H9 (cell line): ENCODE data around the gene SRGAP3. TPM values are rescaled to one million over a fixed set of nuclear protein-coding genes. Genes with fewer than 3 reads are reported as not detected.

Source experiments
- DNase-seq: peaks from one replicate; pipeline ENCODE4 v3.0.0-alpha.2; 2017
- H2AFZ ChIP-seq: one replicate; pipeline ENCODE4 v1.6.1; 2013; ENCODE audit warnings: mild to moderate bottlenecking, low read length, control low read depth, moderate library complexity
- H2AK5ac ChIP-seq: 2 replicates; pipeline ENCODE4 v1.6.1; 2013; ENCODE audit warnings: low read length, control low read depth, mixed read lengths; ENCODE audit not compliant: insufficient read length
- H2BK120ac ChIP-seq: one replicate; pipeline ENCODE4 v1.6.1; 2013; ENCODE audit warnings: low read depth, mild to moderate bottlenecking, low read length, control low read depth, inconsistent platforms; ENCODE audit not compliant: poor library complexity, severe bottlenecking
- H2BK12ac ChIP-seq: 2 replicates; pipeline ENCODE4 v1.6.1; 2013; ENCODE audit warnings: low read length, control low read depth, mixed read lengths, low read depth; ENCODE audit not compliant: insufficient read length
- H2BK15ac ChIP-seq: 2 replicates; pipeline ENCODE4 v1.6.1; 2013; ENCODE audit warnings: low read depth, low read length, control low read depth
- H2BK20ac ChIP-seq: one replicate; pipeline ENCODE4 v1.6.1; 2013; ENCODE audit warnings: low read depth, mild to moderate bottlenecking, low read length, control low read depth, inconsistent platforms; ENCODE audit not compliant: poor library complexity, severe bottlenecking
- H2BK5ac ChIP-seq: 2 replicates; pipeline ENCODE4 v1.6.1; 2013; ENCODE audit warnings: low read length, control low read depth, mixed read lengths; ENCODE audit not compliant: insufficient read length
- H3K14ac ChIP-seq: 2 replicates; pipeline ENCODE4 v1.6.1; 2013; ENCODE audit warnings: low read length, control low read depth; ENCODE audit not compliant: insufficient read depth
- H3K18ac ChIP-seq: 2 replicates; pipeline ENCODE4 v1.6.1; 2013; ENCODE audit warnings: low read depth, mild to moderate bottlenecking, mixed read lengths, low read length, control low read depth; ENCODE audit not compliant: insufficient read length
- H3K23ac ChIP-seq: 2 replicates; pipeline ENCODE4 v1.6.1; 2013; ENCODE audit warnings: low read length, control low read depth, mixed read lengths, low read depth; ENCODE audit not compliant: insufficient read length
- H3K23me2 ChIP-seq: 2 replicates; pipeline ENCODE4 v1.6.1; 2013; ENCODE audit warnings: low read depth, mild to moderate bottlenecking, mixed read lengths, low read length, control low read depth; ENCODE audit not compliant: insufficient read length, poor library complexity, severe bottlenecking
- H3K27ac ChIP-seq: 2 replicates; pipeline ENCODE4 v1.5.1; 2013; ENCODE audit warnings: low read length, control low read depth, mixed read lengths, low read depth; ENCODE audit not compliant: insufficient read length
- H3K27me3 ChIP-seq: 2 replicates; pipeline ENCODE4 v1.6.1; 2013; ENCODE audit warnings: low read length, control low read depth, inconsistent platforms; ENCODE audit not compliant: insufficient read depth
- H3K4ac ChIP-seq: 2 replicates; pipeline ENCODE4 v1.6.1; 2013; ENCODE audit warnings: low read depth, mild to moderate bottlenecking, control low read depth, inconsistent platforms, low read length, moderate library complexity
- H3K4me1 ChIP-seq: 2 replicates; pipeline ENCODE4 v1.6.1; 2013; ENCODE audit warnings: low read length, control low read depth, inconsistent platforms; ENCODE audit not compliant: insufficient read depth
- H3K4me2 ChIP-seq: 2 replicates; pipeline ENCODE4 v1.6.1; 2013; ENCODE audit warnings: low read length, control low read depth, mixed read lengths; ENCODE audit not compliant: insufficient read length, insufficient read depth
- H3K56ac ChIP-seq: 2 replicates; pipeline ENCODE4 v1.6.1; 2013; ENCODE audit warnings: low read depth, mild to moderate bottlenecking, mixed read lengths, low read length, control low read depth; ENCODE audit not compliant: insufficient read length
- H3K79me1 ChIP-seq: 2 replicates; pipeline ENCODE4 v1.6.1; 2013; ENCODE audit warnings: low read depth, mild to moderate bottlenecking, moderate library complexity, low read length, control low read depth, inconsistent platforms; ENCODE audit not compliant: insufficient read depth, poor library complexity, severe bottlenecking
- H3K79me2 ChIP-seq: 2 replicates; pipeline ENCODE4 v1.6.1; 2013; ENCODE audit warnings: low read length, control low read depth, inconsistent platforms; ENCODE audit not compliant: insufficient read depth
- H3K9ac ChIP-seq: 2 replicates; pipeline ENCODE4 v1.6.1; 2013; ENCODE audit warnings: low read length, control low read depth, mixed read lengths; ENCODE audit not compliant: insufficient read length; ENCODE audit errors: extremely low read depth
- H3K9me3 ChIP-seq: one replicate; pipeline ENCODE4 v1.6.1; 2013; ENCODE audit warnings: low read depth, low read length, inconsistent platforms; ENCODE audit not compliant: control insufficient read depth
- H3T11ph ChIP-seq: one replicate; pipeline ENCODE4 v1.6.1; 2013; ENCODE audit warnings: mild to moderate bottlenecking, low read length, control low read depth, inconsistent platforms
- H4K20me1 ChIP-seq: one replicate; pipeline ENCODE4 v1.6.1; 2013; ENCODE audit not compliant: control insufficient read depth, insufficient read length, insufficient read depth
- H4K5ac ChIP-seq: 2 replicates; pipeline ENCODE4 v1.6.1; 2013; ENCODE audit warnings: low read depth, mild to moderate bottlenecking, mixed read lengths, low read length, control low read depth; ENCODE audit not compliant: insufficient read length
- H4K8ac ChIP-seq: replicated peaks from 2 replicates; pipeline ENCODE4 v1.6.1; 2013; ENCODE audit warnings: low read length, control low read depth, mixed read lengths, low read depth; ENCODE audit not compliant: insufficient read length
- H4K91ac ChIP-seq: 2 replicates; pipeline ENCODE4 v1.6.1; 2013; ENCODE audit warnings: low read depth, mild to moderate bottlenecking, moderate library complexity, mixed read lengths, low read length, control low read depth; ENCODE audit not compliant: insufficient read length
- H3K27ac Mint-ChIP-seq, 3 experiments: 2 replicates in 2 of 3; 3 replicates in 1 of 3; pipeline ENCODE4 v1.8.0; 2020 to 2021; ENCODE audit warnings: mixed read lengths in 3 of 3, mild to moderate bottlenecking in 1 of 3, moderate library complexity in 1 of 3
- H3K27me3 Mint-ChIP-seq: 2 replicates; pipeline ENCODE4 v1.8.0; 2021; ENCODE audit warnings: low read depth, mild to moderate bottlenecking, moderate library complexity, mixed read lengths
- H3K36me3 Mint-ChIP-seq, 3 experiments: 2 replicates in 2 of 3; 3 replicates in 1 of 3; pipeline ENCODE4 v1.8.0; 2020 to 2021; ENCODE audit warnings: low read depth in 3 of 3, mixed read lengths in 3 of 3; ENCODE audit not compliant: insufficient read depth in 1 of 3
- H3K4me1 Mint-ChIP-seq, 2 experiments: 2 replicates each; pipeline ENCODE4 v1.8.0; 2020; ENCODE audit warnings: mixed read lengths in 2 of 2
- H3K4me3 Mint-ChIP-seq, 2 experiments: 2 replicates in 1 of 2; 3 replicates in 1 of 2; pipeline ENCODE4 v1.8.0; 2020 to 2021; ENCODE audit warnings: mild to moderate bottlenecking in 2 of 2, mixed read lengths in 2 of 2, moderate library complexity in 1 of 2
- H3K9me3 Mint-ChIP-seq, 2 experiments: 2 replicates in 1 of 2; 3 replicates in 1 of 2; pipeline ENCODE4 v1.8.0; 2020; ENCODE audit warnings: mild to moderate bottlenecking in 2 of 2, mixed read lengths in 2 of 2, moderate library complexity in 1 of 2
- WGBS: extraction: QIAGEN DNeasy Blood & Tissue Kit; methylation state at CpG from one replicate; pipeline ENCODE4 v1.1.7; 2013; ENCODE audit warnings: missing lambda C conversion rate, low lambda C conversion rate, mixed read lengths; ENCODE audit not compliant: insufficient read length; ENCODE audit errors: extremely low coverage; 5-methylcytosine and 5-hydroxymethylcytosine counted together
- total RNA-seq: library from RNA; stranded (reverse); gene quantifications from 2 replicates; pipeline ENCODE4 v1.2.1, GENCODE V29; 2021
- TF ChIP-seq, protein P1 (sequence below): fragments of 200-600 bp; sonication (generic); conservative IDR thresholded peaks from 3 replicates; pipeline ENCODE4 v1.8.0; 2021; ENCODE audit warnings: antibody characterized with exemption, mild to moderate bottlenecking

SRGAP3 gene
- total RNA-seq, 1 experiment from 2014 or later = 3.4 TPM

DNA sequence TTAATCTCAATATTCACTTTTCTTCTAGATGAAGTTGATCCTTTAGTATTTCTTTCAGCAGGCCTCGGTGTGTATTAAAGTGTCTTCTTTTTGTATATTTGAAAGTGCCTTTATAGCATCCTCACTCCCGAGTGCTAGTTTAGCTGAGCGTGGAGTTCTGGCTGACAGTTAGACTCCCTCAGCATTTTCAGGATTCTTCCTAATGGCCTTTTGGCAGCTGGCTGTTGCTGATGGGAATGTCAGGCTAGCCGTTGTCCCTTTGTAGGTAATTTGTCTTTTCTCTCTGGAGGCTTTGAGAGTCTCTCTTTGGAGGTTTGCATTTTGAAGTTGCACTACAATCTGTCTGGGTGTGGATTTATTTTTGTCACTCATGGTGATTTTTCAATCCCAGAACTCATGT is 94.4 kb downstream of the SRGAP3 start:
- no peak overlapping the region for H2AFZ ChIP-seq
- H3K79me2 ChIP-seq = no peaks in the 10 kb centered on the region
- H2AK5ac ChIP-seq = no peak overlapping the region
- no peak overlapping the region for H3K56ac ChIP-seq
- no peak overlapping the region for H3K27ac ChIP-seq
- no peak overlapping the region for H3T11ph ChIP-seq
- H3K79me1 ChIP-seq = no peaks in the 10 kb centered on the region
- no peak overlapping the region for H2BK15ac ChIP-seq
- no peak overlapping the region for H3K18ac ChIP-seq
- DNase-seq = no peak
- no peak overlapping the region for H4K5ac ChIP-seq
- Mint-ChIP-seq H3K4me3 (no peak overlapping the region), H3K27ac (no peak overlapping the region), H3K4me1 (peaks cover 18 to 31% of the 10 kb centered on the region in 2 experiments), H3K9me3 (peaks cover 15 to 16% of the 10 kb centered on the region in 2 experiments), H3K27me3 (peaks cover 11% of the 10 kb centered on the region), H3K36me3 (peaks cover 5 to 16% (median 11%) of the 10 kb centered on the region in 3 experiments; a peak in 6 of 7 replicates)
- H3K14ac ChIP-seq = no peak overlapping the region
- no peak overlapping the region for H3K9ac ChIP-seq
- no peak overlapping the region for H2BK20ac ChIP-seq
- no peak overlapping the region for H2BK120ac ChIP-seq
- H3K23me2 ChIP-seq = no peaks in the 10 kb centered on the region
- no peak overlapping the region for H3K4me2 ChIP-seq
- no peaks in the 10 kb centered on the region for H3K27me3 ChIP-seq
- H3K4me1 ChIP-seq = no peaks in the 10 kb centered on the region
- H4K20me1 ChIP-seq = no peaks in the 10 kb centered on the region
- no peak overlapping the region for H2BK12ac ChIP-seq
- peaks cover 20% of the 10 kb centered on the region for H3K9me3 ChIP-seq
- H3K4ac ChIP-seq = no peak overlapping the region
- H3K23ac ChIP-seq = no peak overlapping the region
- H2BK5ac ChIP-seq = no peak overlapping the region
- H4K8ac ChIP-seq = no peak overlapping the region
- H4K91ac ChIP-seq = no peak overlapping the region
- TF ChIP-seq, protein P1, sequence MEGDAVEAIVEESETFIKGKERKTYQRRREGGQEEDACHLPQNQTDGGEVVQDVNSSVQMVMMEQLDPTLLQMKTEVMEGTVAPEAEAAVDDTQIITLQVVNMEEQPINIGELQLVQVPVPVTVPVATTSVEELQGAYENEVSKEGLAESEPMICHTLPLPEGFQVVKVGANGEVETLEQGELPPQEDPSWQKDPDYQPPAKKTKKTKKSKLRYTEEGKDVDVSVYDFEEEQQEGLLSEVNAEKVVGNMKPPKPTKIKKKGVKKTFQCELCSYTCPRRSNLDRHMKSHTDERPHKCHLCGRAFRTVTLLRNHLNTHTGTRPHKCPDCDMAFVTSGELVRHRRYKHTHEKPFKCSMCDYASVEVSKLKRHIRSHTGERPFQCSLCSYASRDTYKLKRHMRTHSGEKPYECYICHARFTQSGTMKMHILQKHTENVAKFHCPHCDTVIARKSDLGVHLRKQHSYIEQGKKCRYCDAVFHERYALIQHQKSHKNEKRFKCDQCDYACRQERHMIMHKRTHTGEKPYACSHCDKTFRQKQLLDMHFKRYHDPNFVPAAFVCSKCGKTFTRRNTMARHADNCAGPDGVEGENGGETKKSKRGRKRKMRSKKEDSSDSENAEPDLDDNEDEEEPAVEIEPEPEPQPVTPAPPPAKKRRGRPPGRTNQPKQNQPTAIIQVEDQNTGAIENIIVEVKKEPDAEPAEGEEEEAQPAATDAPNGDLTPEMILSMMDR = no peak
- WGBS = no CpG with 5 or more reads among the region's 4 CpGs
